Fibroblast of mammary gland (primary cell): ENCODE measurements around the gene CSHL1.

Experiments used
- DNase-seq: peaks from one replicate; pipeline ENCODE4 v3.0.0-alpha.2; 2010; ENCODE audit warnings: low read depth
- H3K4me3 ChIP-seq: 2 replicates; pipeline ENCODE4 v1.5.1; 2011; ENCODE audit warnings: low read depth, mild to moderate bottlenecking, low read length, moderate library complexity; ENCODE audit not compliant: control insufficient read depth
- CTCF ChIP-seq: conservative IDR thresholded peaks from 2 replicates; pipeline ENCODE4 v1.5.1; 2011; ENCODE audit warnings: low read depth, low read length, inconsistent platforms; ENCODE audit not compliant: control insufficient read depth, insufficient read depth

CSHL1 gene

DNA sequence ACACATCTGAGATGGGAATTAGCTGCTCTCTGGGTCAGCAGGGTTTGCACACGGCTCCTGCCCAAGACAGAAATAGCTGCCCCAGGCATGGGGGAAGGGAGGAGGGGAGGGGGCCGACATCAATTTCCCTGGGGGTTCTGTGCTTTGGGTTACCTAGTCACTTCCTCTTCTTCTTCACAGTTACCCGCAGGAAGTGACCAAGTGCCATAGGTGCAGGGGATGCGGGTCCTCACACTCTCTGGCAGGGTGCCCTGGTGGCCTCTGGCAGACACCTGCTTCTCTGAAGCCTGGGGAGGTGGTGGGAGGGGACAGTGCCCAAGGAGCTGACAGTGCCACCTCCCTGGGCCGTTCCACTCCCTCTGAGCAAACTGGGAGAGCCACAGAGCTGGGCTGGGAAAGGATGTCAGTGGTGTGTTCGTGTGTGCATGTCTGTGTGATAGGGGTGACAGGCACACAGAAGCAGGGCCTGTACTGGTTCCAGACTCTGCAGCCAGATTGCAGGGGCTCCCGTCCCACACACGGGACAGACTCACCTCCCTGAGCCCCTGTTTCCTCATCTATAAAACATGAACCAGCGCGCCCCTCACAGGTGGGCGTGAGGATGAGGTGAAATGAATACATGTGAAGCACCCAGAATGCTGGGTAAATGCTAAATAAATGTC, 43.5 kb upstream of the CSHL1 start:
- DNase-seq: no peak
- no peak overlapping the region for H3K4me3 ChIP-seq
- TF ChIP-seq CTCF: no peak

DNA sequence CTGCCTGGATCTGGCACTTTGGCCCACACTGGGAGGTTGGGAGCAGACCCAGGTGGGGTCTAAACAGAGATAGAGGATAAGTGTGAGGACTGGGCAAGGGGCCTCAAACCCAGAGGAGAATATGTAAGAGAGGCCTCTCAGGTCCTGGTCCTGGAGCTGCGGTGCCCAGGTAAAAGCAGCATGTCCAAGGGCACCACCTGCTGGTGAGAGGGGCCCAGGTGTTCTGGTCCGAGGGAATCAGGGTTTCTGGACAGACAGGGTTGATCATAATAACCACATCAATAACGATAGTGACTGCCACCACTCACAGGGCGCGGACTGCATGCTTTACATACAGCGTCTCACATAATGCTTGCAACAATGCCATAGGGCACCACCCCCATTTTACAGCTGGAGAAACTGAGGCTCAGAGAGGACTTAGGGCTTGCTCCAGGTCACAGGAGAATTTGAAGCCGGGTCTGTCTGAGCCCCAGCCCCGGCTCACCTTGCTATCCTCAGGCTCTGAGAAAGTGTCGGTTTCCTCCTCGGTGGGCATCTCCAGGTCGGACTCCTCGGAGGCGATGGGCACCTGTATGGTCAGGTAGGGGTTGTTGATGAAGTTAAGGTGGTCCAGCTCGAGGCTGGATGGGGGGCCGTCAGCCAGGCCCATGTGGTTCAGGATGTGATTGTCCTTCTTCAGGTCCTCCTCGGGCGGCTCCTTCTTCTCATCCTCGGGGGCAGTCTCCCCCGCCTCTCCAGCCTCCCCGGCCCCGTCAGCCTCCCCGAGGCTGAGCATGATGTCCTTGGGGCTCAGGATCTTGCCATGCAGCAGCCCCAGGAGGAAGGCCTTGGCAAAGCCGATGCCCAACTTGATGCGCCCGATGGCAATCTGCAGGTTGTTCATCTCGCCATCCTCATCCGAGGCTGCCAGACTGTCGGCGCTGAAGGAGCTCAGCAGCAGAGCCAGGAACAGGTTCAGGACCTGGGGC, 40.2 kb upstream of the CSHL1 start:
- no peak for DNase-seq
- H3K4me3 ChIP-seq: no peak overlapping the region
- peak; percentile 15 for TF ChIP-seq CTCF

DNA sequence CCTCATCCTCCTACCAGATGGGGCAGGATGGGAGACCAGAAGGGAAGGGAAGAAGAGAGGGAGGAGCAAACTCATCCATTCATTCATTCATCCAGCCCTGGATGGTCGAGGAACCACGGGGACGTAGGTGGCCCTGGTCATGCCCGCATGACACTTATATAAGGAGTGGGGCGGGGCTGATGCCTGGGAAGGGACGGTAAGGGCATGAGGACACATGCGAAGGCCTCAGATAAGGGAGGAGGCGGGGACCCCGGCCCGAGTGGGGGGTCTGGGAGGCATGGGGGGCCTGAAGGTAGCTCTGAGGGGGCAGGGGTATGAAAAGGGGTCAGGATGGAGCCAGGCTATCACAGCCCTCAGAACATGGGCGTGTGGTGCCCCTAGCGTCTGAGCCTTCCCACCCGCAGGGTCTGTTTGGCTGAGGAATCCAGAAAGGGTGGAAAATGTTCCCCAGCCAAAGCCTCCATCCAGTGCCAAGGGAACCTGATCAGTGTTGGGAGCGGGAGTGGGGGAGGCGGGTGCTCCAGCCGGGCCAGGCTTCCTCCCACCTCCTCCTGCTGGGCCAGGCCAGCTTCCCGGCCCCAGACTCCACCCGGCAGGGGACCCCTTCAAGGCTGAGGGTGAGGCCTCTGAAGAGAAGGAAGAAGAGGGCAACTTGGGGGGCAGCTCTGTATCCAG, 38.7 kb upstream of the CSHL1 start:
- DNase-seq: no peak
- no peak for TF ChIP-seq CTCF
- H3K4me3 ChIP-seq: no peak overlapping the region

DNA sequence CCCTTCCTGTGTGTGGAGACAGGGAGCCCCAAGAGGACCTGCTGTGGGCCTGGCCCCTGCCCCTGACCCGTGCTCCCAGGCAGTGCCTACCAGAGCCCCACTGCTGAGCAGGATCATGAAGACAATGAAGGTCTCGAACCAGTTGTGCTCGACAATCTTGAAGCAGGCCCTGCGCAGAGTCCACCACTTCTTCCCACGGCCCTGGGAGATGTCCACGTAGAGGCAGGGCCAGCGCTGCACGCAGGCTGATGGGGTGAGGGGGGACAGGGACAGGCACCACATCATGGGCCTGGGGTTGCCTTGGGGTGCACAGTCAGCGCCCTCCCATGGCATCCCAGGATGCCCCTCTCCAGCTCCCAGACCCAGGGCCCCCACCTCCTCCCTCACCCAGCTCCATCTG, 37.5 kb upstream of the CSHL1 start:
- no peak overlapping the region for H3K4me3 ChIP-seq
- no peak for TF ChIP-seq CTCF
- no peak for DNase-seq

GRCh38 chr17:63947711-63948330, 36.8 kb upstream of the CSHL1 start:
- DNase-seq: no peak
- no peak for TF ChIP-seq CTCF
- H3K4me3 ChIP-seq: no peak overlapping the region
